ENCODE data around the gene TRIM74.
"Not testable (repeated sequence)": the region's sequence is repeated elsewhere in the genome, so short reads cannot be mapped to it uniquely, and the experiment has no call there.

TRIM74 gene

GRCh38 chr7:72961346-72961650 lies 8.0 kb downstream of the TRIM74 start:
- DNase-seq; intact Hi-C loops (cut with DNase I): not testable (repeated sequence)

- DNase-seq; intact Hi-C loops (cut with DNase I): not testable (repeated sequence)
Measured at GRCh38 chr7:72960626-72961345, 8.5 kb downstream of the TRIM74 start.

DNA sequence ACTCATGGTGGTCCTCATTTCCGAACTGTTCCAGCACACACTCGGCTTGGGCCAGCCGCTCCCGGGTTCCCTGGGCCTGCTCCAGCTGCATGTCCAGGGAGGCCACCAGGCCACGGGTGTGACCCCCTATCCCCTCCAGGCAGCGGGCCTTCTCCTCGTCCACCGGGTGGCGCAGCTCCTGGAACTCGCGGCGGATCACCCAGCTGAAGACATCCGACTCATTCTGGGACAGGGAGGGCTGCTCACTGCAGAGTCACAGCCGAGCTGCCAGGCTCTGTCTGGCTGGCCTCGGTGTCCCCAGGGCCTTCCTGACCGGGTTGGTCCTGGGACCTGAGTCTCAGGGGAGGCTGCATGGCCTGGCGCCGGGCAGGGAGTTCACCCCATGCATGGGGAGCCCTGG lies 9.2 kb downstream of the TRIM74 start:
- intact Hi-C loops (cut with DNase I); DNase-seq: not testable (repeated sequence)

GRCh38 chr7:72954563-72955198 lies 14.6 kb downstream of the TRIM74 start:
- intact Hi-C loops (cut with DNase I); DNase-seq: not testable (repeated sequence)

DNA sequence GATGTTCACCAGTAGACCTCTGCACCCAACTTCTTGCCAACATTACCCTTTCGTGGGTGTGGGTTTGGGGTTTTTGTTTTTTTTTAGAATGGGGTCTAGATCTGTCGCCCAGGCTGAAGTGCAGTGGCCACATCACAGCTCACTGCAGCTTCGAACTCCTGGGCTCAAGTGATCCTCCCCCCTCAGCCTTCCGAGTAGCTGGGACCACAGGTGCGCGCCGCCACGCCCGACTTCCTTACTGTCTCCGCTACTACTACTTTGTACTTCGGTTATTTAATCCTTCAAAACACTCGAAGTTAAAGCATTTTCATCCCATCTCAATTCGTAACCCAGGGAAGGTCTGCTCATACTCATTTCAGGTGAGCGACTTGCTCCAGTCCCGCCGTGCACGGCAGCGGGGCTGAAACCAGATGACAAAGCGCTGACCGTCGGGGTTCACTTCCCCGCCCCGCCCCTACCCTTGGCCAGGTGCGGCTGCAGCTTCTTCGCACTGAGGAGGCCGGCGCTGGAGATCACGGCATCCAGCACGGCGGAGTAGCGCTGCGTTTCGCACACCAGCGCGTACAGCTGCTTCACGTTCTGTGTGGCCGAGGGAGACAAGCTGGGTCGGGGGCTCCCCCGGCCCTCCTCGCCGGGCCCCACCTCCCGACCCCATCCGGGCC lies 15.2 kb downstream of the TRIM74 start:
- DNase-seq; intact Hi-C loops (cut with DNase I): not testable (repeated sequence)

DNA sequence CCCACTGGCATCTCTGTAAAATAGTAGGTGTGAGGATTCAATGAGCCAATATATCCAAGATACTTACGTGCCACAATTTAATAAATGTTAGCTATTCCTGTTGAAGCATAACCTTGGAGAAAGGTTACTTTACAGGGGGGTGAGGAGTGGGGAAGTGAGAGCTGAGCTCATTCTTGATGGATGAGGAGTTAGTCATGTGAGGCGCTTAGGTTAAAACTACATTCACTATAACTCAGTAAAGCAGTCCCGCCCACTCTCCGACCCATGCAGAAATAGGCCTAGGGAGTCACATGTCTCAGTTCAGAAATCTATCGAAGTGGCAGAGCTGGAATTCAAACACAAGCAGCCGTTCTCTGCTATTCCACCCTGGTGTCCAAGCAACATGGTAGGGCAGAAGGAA lies 18.8 kb downstream of the TRIM74 start:
- intact Hi-C loops (cut with DNase I) = not testable (repeated sequence)
- peak in 7 of 42 donors; percentile 11 to 45 (median 25) for DNase-seq

- DNase-seq = peak in 9 of 42 donors; percentile 7 to 43 (median 19)
- intact Hi-C loops (cut with DNase I) = not testable (repeated sequence)
Measured at GRCh38 chr7:72949686-72950085, 19.6 kb downstream of the TRIM74 start.

- DNase-seq; intact Hi-C loops (cut with DNase I): not testable (repeated sequence)
Measured at GRCh38 chr7:72949276-72949675, 20.0 kb downstream of the TRIM74 start.

DNA sequence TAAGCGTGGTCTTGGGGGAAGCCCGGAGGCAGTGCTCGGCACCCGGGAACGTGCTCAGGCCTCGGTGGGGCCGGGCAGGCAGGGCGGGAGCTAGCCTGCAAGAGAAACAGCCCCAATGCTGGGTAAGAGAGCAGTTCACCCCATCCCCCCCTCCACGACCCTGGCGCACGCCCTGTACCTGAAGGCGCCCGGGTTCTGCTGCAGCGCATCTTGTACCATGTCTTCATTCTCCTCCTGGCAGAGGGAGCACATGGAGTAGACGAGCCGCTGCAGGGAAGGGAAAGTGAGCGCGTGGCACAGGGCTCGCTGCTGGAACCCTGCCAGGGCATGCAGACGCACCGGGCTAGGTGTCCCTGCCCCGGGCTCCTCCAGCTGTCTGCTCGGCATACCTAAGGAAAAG lies 20.6 kb downstream of the TRIM74 start:
- intact Hi-C loops (cut with DNase I) = not testable (repeated sequence)

GRCh38 chr7:72946130-72946745 lies 23.0 kb downstream of the TRIM74 start:
- intact Hi-C loops (cut with DNase I); DNase-seq: not testable (repeated sequence)

More for the DNA sequence above, 20.6 kb downstream of the TRIM74 start:
- DNase-seq = not testable (repeated sequence)

DNA sequence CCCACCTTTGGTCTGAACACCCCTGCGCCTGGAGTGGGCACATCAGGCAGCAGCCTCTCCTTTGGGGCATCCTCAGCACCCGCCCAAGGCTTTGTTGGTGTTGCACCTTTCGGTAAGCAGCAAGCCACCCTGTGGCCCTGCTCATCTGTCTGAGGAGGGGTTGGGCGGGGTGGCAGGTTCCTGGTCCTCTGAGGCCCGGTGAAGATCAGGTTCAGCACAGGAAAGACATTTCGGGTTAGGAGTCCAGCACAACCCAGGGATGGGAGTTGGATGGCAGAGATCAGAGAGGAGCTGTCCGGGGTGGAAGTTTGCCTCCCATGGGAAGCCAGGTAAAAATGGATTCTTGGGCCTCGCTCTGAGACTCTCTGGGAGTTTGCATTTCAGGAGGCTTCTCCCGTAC lies 23.7 kb downstream of the TRIM74 start:
- intact Hi-C loops (cut with DNase I) = not testable (repeated sequence)

DNA sequence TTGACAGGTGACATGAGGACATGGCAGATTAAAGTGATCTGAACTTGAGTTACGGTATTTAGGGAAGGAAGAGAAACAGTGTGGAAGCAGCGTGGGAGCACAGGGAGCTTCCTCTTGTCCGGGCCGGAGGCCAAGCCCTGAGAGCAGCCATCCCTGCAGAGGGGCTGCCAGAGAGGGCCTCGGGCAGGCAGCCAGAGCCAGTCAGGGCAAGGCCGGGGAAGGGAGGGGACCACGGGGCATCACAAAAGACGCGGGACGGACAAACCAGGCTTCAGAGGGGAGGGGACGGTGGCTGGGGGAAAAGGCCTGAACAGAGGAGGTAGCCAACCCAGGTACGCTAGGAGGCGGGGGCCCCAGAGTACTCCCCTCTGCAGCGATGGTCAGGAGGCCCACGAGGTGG lies 24.3 kb downstream of the TRIM74 start:
- intact Hi-C loops (cut with DNase I) = not testable (repeated sequence)
- peak in 3 of 42 donors; percentile 20 to 32 (median 31) for DNase-seq

More for the DNA sequence above, 23.7 kb downstream of the TRIM74 start:
- DNase-seq = not testable (repeated sequence)

GRCh38 chr7:72942956-72943355 lies 26.3 kb downstream of the TRIM74 start:
- intact Hi-C loops (cut with DNase I) = not testable (repeated sequence)
- peak in 1 of 42 donors; percentile 4 for DNase-seq

DNA sequence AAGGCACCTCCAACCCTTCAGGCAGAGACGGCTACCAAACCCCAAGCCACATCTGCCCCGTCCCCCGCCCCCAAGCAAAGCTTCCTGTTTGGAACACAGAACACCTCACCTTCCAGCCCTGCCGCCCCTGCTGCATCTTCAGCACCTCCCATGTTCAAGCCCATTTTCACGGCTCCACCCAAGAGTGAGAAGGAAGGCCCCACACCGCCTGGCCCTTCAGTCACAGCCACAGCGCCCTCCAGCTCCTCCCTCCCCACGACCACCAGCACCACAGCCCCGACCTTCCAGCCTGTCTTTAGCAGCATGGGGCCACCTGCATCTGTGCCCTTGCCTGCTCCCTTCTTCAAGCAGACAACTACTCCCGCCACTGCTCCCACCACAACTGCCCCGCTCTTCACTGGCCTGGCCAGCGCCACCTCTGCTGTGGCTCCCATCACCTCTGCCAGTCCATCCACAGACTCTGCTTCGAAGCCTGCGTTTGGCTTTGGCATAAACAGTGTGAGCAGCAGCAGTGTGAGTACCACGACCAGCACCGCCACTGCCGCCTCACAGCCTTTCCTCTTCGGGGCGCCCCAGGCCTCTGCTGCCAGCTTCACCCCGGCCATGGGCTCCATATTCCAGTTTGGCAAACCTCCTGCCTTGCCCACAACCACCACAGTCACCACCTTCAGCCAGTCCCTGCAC lies 27.1 kb downstream of the TRIM74 start:
- intact Hi-C loops (cut with DNase I) = not testable (repeated sequence)
- DNase-seq = peak in 1 of 42 donors; percentile 13

GRCh38 chr7:72928216-72928615 lies 41.0 kb downstream of the TRIM74 start:
- intact Hi-C loops (cut with DNase I) = loop anchor here (10.0 kb wide), 1 partner anchor 103 kb away; the partner anchor contains the start of gene TYW1B
- DNase-seq = not testable (repeated sequence)

- intact Hi-C loops (cut with DNase I) = loop anchor here (10.0 kb wide), 1 partner anchor 103 kb away; the partner anchor contains the start of gene TYW1B
- not testable (repeated sequence) for DNase-seq
Measured at GRCh38 chr7:72927791-72928190, 41.5 kb downstream of the TRIM74 start.

DNA sequence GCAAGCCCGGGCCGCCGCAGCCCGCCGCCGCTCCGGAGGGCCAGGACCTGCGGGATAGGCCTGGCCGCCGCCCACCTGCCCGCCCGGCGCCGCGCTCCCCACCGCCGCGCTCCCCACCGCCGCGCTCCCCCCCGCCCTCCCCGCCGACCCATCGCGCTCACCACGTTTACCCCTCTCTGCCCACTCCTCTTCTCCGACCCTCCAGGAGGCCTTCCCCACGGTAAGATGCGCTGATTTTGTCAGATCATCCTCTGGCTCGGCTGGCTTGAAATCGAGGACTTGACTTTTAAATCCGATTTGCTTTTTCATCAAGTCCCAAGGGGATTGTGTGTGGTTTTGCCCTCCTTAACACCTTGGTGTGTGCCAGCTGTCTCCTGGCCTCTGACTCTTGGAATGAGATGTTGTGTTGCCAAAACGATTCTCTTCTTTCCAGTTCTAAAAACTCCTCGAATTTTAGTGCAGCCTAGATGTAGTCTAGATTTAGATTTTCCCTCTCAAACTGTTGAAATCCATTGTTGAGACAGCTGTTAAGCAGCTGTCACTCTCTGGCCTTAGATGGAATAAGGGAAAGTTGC lies 43.6 kb downstream of the TRIM74 start:
- DNase-seq = peak in 2 of 42 donors; percentile 5 to 9
- intact Hi-C loops (cut with DNase I) = loop anchor here (10.0 kb wide), 1 partner anchor 101 kb away; the partner anchor contains the start of gene TYW1B

Measured in head of caudate nucleus (tissue), 42 donors.